HepG2 (cell line): ENCODE results near the gene HLF. TPM values are rescaled to one million over a fixed set of nuclear protein-coding genes. Genes with fewer than 3 reads are reported as not detected.

ENCODE experiments used
- EP300 ChIP-seq, 3 experiments: sonication (generic) in 1 of 3; formaldehyde crosslinking in 1 of 3; IDR thresholded peaks; 2 replicates each; pipeline versions ENCODE4 v1.5.1 to v1.6.1; 2011 to 2020; ENCODE audit warnings: low read depth in 2 of 3, low read length in 2 of 3, borderline replicate concordance in 1 of 3, improper control_type of control experiment in 1 of 3, mild to moderate bottlenecking in 1 of 3, missing genetic modification reagents in 1 of 3, moderate library complexity in 1 of 3
- FOXP4 ChIP-seq: sonication (generic); formaldehyde crosslinking; IDR thresholded peaks from 2 replicates; pipeline ENCODE4 v1.4.0; 2020; ENCODE audit warnings: missing genetic modification reagents
- GLI4 ChIP-seq: sonication (generic); formaldehyde crosslinking; IDR thresholded peaks from 2 replicates; pipeline ENCODE4 v1.5.1; 2020; ENCODE audit warnings: missing genetic modification reagents, mild to moderate bottlenecking, moderate library complexity, borderline replicate concordance
- MXD4 ChIP-seq: IDR thresholded peaks from 2 replicates; pipeline ENCODE4 v1.6.1; 2016; ENCODE audit warnings: mild to moderate bottlenecking, missing biosample characterization, missing genetic modification reagents
- MYPOP ChIP-seq: sonication (generic); formaldehyde crosslinking; IDR thresholded peaks from 2 replicates; pipeline ENCODE4 v1.8.1; 2023; ENCODE audit warnings: mild to moderate bottlenecking, moderate library complexity, missing genetic modification reagents
- NAIF1 ChIP-seq: sonication (generic); formaldehyde crosslinking; IDR thresholded peaks from 2 replicates; pipeline ENCODE4 v1.5.0; 2020; ENCODE audit warnings: mild to moderate bottlenecking, missing genetic modification reagents, borderline replicate concordance
- NCOA1 ChIP-seq: sonication (generic); formaldehyde crosslinking; IDR thresholded peaks from 2 replicates; pipeline ENCODE4 v1.9.0; 2021; ENCODE audit warnings: missing genetic modification reagents
- PCBP1 ChIP-seq: fragments of 200-400 bp; formaldehyde crosslinking; IDR thresholded peaks from 2 replicates; pipeline ENCODE4 v1.6.1; 2017; ENCODE audit warnings: mild to moderate bottlenecking, low read depth, low read length, borderline replicate concordance
- RAD21 ChIP-seq: fragments of 450-650 bp; formaldehyde crosslinking; IDR thresholded peaks from 2 replicates; pipeline ENCODE4 v1.5.0; 2020; ENCODE audit warnings: mild to moderate bottlenecking
- RAD51 ChIP-seq: fragments of 450-650 bp; IDR thresholded peaks from 2 replicates; pipeline ENCODE4 v1.6.1; 2016; ENCODE audit warnings: borderline replicate concordance
- REL ChIP-seq: sonication (generic); formaldehyde crosslinking; conservative IDR thresholded peaks from 2 replicates; pipeline ENCODE4 v1.8.0; 2022; ENCODE audit warnings: mild to moderate bottlenecking, missing genetic modification reagents, moderate library complexity
- SIN3B ChIP-seq: fragments of 150-350 bp; IDR thresholded peaks from 2 replicates; pipeline ENCODE4 v1.6.1; 2014; ENCODE audit warnings: low read length
- SIX1 ChIP-seq: sonication (generic); formaldehyde crosslinking; IDR thresholded peaks from 2 replicates; pipeline ENCODE4 v1.4.0; 2020; ENCODE audit warnings: missing genetic modification reagents, borderline replicate concordance
- ZNF570 ChIP-seq: sonication (generic); formaldehyde crosslinking; IDR thresholded peaks from 2 replicates; pipeline ENCODE4 v1.4.0; 2020; ENCODE audit warnings: mild to moderate bottlenecking, missing genetic modification reagents, borderline replicate concordance
- ZNF709 ChIP-seq: sonication (generic); formaldehyde crosslinking; IDR thresholded peaks from 2 replicates; pipeline ENCODE4 v1.5.0; 2020; ENCODE audit warnings: mild to moderate bottlenecking, missing genetic modification reagents
- ZNF772 ChIP-seq: sonication (generic); formaldehyde crosslinking; IDR thresholded peaks from 2 replicates; pipeline ENCODE4 v1.5.0; 2020; ENCODE audit warnings: mild to moderate bottlenecking, missing genetic modification reagents
- polyA plus RNA-seq, 8 experiments: library from polyadenylated mRNA; depleted of rRNA in 3 of 8; stranded (reverse) in 7 of 8; unstranded in 1 of 8; fragments of >200 nt; fragmentation: Illumina TruSeq in 4 of 8; extraction: Trizol in 4 of 8; gene quantifications; 2 replicates each; pipeline versions ENCODE4 v1.2.1 to v1.2.3, GENCODE V29; 2011 to 2016; ENCODE audit warnings: low read depth in 4 of 8, missing spikeins in 1 of 8, mixed read lengths in 1 of 8; ENCODE audit not compliant: insufficient read depth in 1 of 8
- total RNA-seq, 5 experiments: library from RNA; depleted of rRNA; stranded (reverse); fragments of >200 nt; fragmentation: Illumina TruSeq; extraction: Trizol; gene quantifications; 2 replicates each; pipeline ENCODE4 v1.2.3, GENCODE V29; 2016; ENCODE audit warnings: low read depth in 1 of 5
- TF ChIP-seq, protein P1 (sequence below): sonication (generic); formaldehyde crosslinking; IDR thresholded peaks from 2 replicates; pipeline ENCODE4 v1.9.0; 2021; ENCODE audit warnings: missing genetic modification reagents, mild to moderate bottlenecking, borderline replicate concordance
- TF ChIP-seq, protein P2 (sequence below): sonication (generic); formaldehyde crosslinking; IDR thresholded peaks from 2 replicates; pipeline ENCODE4 v1.5.1; 2020; ENCODE audit warnings: mild to moderate bottlenecking, missing genetic modification reagents
- TF ChIP-seq, protein P3 (sequence below): sonication (generic); formaldehyde crosslinking; IDR thresholded peaks from 2 replicates; pipeline ENCODE4 v1.4.0; 2020; ENCODE audit warnings: low read depth, mild to moderate bottlenecking, missing genetic modification reagents

Gene HLF
- total and polyA plus RNA-seq, 2 of the 13 experiments (the other 11 are each of a cell fraction or from before 2014, with no cell fraction given): 202 to 346 TPM

GRCh38 chr17:55267777-55268648 lies 3.3 kb downstream of the HLF start (continued):
- TF ChIP-seq, protein P1, sequence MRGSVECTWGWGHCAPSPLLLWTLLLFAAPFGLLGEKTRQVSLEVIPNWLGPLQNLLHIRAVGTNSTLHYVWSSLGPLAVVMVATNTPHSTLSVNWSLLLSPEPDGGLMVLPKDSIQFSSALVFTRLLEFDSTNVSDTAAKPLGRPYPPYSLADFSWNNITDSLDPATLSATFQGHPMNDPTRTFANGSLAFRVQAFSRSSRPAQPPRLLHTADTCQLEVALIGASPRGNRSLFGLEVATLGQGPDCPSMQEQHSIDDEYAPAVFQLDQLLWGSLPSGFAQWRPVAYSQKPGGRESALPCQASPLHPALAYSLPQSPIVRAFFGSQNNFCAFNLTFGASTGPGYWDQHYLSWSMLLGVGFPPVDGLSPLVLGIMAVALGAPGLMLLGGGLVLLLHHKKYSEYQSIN (CRISPR knock-in tag): no peak
- TF ChIP-seq, protein P2, sequence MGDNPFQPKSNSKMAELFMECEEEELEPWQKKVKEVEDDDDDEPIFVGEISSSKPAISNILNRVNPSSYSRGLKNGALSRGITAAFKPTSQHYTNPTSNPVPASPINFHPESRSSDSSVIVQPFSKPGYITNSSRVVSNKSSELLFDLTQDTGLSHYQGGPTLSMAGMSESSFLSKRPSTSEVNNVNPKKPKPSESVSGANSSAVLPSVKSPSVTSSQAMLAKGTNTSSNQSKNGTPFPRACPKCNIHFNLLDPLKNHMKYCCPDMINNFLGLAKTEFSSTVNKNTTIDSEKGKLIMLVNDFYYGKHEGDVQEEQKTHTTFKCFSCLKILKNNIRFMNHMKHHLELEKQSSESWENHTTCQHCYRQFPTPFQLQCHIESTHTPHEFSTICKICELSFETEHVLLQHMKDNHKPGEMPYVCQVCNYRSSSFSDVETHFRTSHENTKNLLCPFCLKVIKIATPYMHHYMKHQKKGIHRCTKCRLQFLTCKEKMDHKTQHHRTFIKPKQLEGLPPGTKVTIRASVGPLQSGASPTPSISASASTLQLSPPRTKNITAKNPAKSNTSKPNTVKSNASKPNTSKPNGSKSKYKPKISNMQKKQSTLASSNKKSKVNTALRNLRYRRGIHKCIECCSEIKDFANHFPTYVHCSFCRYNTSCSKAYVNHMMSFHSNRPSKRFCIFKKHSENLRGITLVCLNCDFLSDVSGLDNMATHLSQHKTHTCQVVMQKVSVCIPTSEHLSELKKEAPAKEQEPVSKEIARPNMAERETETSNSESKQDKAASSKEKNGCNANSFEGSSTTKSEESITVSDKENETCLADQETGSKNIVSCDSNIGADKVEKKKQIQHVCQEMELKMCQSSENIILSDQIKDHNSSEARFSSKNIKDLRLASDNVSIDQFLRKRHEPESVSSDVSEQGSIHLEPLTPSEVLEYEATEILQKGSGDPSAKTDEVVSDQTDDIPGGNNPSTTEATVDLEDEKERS (CRISPR knock-in tag): no peak
- TF ChIP-seq MXD4 (no peak; the same call in 1 of the 2 replicates), EP300 (IDR thresholded peaks at IDR 0.05; ENCODE audit: low read depth in 2 of 2, low read length in 2 of 2) (no peak), EP300 (CRISPR knock-in tag; IDR thresholded peaks at IDR 0.05; ENCODE audit: borderline replicate concordance) (no peak), SIN3B (no peak), MYPOP (CRISPR knock-in tag) (peak; percentile 64), NCOA1 (CRISPR knock-in tag) (no peak), FOXP4 (CRISPR knock-in tag) (peak; percentile 20; the same call in 1 of the 2 replicates), ZNF772 (0 out of 2 replicates have a peak, but pooled peaks have one; percentile 55), PCBP1 (no peak), GLI4 (CRISPR knock-in tag) (no peak), SIX1 (CRISPR knock-in tag) (no peak), ZNF570 (no peak), RAD21 (CRISPR knock-in tag) (no peak), REL (CRISPR knock-in tag) (no peak; the same call in 1 of the 2 replicates), NAIF1 (CRISPR knock-in tag) (peak; percentile 77; the same call in 1 of the 2 replicates), ZNF709 (CRISPR knock-in tag) (no peak; the same call in 1 of the 2 replicates), RAD51 (no peak)
- TF ChIP-seq, protein P3, sequence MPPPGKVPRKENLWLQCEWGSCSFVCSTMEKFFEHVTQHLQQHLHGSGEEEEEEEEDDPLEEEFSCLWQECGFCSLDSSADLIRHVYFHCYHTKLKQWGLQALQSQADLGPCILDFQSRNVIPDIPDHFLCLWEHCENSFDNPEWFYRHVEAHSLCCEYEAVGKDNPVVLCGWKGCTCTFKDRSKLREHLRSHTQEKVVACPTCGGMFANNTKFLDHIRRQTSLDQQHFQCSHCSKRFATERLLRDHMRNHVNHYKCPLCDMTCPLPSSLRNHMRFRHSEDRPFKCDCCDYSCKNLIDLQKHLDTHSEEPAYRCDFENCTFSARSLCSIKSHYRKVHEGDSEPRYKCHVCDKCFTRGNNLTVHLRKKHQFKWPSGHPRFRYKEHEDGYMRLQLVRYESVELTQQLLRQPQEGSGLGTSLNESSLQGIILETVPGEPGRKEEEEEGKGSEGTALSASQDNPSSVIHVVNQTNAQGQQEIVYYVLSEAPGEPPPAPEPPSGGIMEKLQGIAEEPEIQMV (CRISPR knock-in tag): no peak
